A172 (cell line): ENCODE results near the gene MET. TPM values are rescaled to one million over a fixed set of nuclear protein-coding genes. Genes with fewer than 3 reads are reported as not detected.
"Not testable (repeated sequence)": the region's sequence is repeated elsewhere in the genome, so short reads cannot be mapped to it uniquely, and the experiment has no call there.

Experiments used
- DNase-seq: peaks from one replicate; pipeline ENCODE4 v3.0.0-alpha.2; 2015; ENCODE audit warnings: low spot score
- total RNA-seq: library from RNA; depleted of rRNA; stranded (reverse); fragments of >200 nt; shearing (Covaris generic); gene quantifications from 2 replicates; pipeline ENCODE4 v1.2.3, GENCODE V29; 2014; rRNA removed

Gene MET
- 118 and 144 TPM in 2 replicates for total RNA-seq

DNA sequence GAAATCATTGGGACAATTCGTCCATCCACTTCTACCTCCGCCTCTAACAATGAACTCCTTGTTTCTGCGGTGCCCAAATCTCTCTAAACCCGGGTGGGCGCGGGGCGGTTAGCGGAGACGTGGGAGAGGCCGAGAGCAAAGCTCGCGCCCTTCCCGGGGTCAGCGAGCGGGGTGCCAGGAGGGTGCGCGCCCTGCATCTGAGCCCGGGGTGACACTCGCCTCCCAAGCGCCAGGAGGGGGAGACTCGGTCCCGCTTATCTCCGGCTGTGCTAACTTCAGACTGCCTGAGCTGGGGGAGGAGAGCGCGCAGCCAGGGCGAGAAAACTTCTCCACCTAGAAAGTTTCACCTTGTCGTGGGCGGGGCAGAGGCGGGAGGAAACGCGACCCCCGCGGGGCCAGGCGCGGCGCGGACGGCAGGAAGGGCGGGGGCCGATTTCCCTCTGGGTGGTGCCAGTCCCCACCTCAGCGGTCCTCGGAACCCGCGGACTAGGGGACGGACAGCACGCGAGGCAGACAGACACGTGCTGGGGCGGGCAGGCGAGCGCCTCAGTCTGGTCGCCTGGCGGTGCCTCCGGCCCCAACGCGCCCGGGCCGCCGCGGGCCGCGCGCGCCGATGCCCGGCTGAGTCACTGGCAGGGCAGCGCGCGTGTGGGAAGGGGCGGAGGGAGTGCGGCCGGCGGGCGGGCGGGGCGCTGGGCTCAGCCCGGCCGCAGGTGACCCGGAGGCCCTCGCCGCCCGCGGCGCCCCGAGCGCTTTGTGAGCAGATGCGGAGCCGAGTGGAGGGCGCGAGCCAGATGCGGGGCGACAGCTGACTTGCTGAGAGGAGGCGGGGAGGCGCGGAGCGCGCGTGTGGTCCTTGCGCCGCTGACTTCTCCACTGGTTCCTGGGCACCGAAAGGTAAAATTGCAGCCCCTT lies at the start of gene MET:
MET (plus strand) TSS at position 516 of the 915 bp plus-strand sequence. CDS start 26,889 bp downstream, outside the sequence.
- DNase-seq = peak; percentile 88

DNA sequence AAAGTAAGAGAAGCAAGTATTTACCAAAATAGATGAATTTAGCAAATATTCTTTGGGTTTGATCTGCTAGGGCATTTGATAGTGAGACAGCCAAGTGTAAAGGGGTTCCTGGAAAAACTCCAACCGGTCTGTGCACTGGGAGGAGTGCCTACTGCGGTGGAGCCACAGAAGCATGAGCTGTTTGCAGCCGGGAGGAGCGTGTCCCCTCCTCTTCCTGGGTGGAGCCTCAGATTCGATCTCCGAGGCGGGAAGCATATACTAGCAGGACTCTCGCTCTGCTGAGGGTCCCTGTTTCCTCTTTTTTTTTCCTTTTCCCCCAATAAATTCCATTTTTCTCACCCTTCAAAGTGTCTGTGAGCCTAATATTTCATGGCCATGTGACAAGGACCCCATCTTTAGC lies 45.1 kb upstream of the MET start:
- no peak for DNase-seq

GRCh38 chr7:116629051-116629463 lies 42.9 kb upstream of the MET start:
- no peak for DNase-seq

GRCh38 chr7:116630357-116630756 lies 41.6 kb upstream of the MET start:
- DNase-seq = no peak

- peak; percentile 84 for DNase-seq
Observed at GRCh38 chr7:116630932-116631671, 40.9 kb upstream of the MET start.

DNA sequence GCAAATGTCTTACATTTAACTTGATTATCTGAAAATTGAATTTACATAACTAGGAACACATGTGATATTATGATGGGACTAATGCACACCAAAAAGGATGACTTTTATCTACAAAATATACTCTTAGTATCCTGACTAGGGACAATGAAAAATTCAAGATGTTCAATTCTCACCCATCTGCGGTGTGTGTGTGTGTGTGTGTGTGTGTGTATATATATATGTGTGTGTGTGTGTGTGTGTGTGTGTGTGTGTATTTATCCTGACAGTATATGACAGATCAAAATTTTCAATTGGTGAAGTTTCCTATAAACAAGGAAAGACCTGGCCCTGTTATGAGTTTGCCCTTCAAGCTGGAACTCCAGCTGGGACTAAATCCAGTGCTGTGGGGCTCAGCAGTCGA lies 40.3 kb upstream of the MET start:
- DNase-seq = no peak

DNA sequence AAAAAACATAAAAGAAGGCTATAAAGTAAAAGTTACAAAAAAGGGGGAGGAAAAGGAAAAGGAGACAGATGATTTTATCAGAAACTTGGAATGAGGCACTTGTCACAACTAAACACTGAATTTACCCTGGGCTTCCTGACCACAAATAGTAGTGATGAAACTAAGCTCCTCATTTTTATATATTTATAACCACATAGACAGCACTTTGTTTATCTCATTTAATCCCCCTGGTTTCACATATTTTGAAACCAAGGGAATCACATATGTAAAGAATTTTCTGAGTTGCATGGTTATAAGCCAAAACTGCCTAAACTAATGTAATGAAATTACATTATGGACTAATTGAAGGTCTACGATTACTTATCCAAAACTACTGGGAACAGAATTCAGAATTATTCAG lies 39.6 kb upstream of the MET start:
- DNase-seq = no peak

DNA sequence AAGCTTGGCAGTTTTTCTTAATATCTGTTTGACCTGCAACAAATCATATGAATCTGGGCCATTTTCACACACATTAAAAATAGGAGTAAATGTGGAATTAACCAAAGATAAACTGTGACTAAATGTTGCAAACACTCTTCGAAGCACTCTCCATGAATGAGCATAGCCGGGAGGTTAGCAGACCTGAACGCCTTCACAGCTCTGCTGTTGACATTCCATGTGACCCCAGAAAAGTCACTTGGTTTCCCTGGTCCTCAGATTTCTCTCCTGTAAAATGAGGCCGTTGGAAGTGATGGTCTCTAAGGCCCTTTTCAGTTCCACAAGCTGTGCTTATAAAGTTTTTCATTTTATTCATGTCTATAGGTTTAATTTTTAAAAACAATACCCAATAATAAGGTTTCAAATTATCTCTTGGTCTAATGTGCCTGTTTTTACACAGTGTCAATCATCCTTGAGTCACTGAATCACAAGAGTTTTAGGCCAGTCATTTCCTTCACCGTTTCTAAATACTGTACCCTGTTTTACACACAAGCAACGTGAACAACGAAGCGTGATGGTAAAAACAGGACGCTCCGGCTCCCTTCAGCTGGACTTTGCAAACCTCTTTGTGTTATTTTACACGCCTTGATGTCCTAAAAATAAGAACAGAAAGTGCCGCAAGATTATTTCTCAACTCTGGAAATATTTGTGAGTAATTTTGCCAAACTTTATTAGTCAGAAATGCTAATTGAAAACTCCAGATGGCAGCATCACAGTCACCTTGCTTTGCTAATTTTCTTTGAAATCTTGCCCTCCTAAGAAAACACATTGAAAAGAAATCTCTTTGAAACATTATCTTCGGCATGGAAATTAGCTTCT lies 38.6 kb upstream of the MET start:
- peak; percentile 13 for DNase-seq

- no peak for DNase-seq
Observed at GRCh38 chr7:116636997-116637396, 35.0 kb upstream of the MET start.

- not testable (repeated sequence) for DNase-seq
Observed at GRCh38 chr7:116638592-116638991, 33.4 kb upstream of the MET start.

- no peak for DNase-seq
Observed at GRCh38 chr7:116641551-116642153, 30.3 kb upstream of the MET start.

GRCh38 chr7:116643148-116643547 lies 28.8 kb upstream of the MET start:
- DNase-seq = not testable (repeated sequence)

DNA sequence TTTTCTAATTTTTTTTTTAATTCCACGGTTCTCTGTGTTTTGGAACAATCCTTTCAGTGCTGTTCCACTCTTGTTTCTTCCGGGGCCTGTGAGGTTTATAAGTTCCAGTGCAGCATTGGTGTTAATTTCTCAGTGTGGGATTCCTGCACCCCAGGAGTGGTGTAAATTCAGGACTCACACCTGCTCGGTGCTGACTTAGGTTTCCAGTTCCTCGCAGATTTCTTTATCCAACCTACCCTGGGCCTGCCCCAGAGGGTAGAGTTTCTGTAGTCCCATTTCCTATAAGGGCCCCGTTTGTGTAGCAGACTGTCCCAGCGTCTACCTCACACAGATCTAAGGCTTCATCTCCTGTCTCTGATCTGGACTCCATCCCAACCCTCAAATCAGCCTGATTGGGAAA lies 27.4 kb upstream of the MET start:
- no peak for DNase-seq

- no peak for DNase-seq
Observed at GRCh38 chr7:116647290-116647689, 24.7 kb upstream of the MET start.

- no peak for DNase-seq
Observed at GRCh38 chr7:116647861-116648260, 24.1 kb upstream of the MET start.

GRCh38 chr7:116650436-116650835 lies 21.6 kb upstream of the MET start:
- DNase-seq = no peak

DNA sequence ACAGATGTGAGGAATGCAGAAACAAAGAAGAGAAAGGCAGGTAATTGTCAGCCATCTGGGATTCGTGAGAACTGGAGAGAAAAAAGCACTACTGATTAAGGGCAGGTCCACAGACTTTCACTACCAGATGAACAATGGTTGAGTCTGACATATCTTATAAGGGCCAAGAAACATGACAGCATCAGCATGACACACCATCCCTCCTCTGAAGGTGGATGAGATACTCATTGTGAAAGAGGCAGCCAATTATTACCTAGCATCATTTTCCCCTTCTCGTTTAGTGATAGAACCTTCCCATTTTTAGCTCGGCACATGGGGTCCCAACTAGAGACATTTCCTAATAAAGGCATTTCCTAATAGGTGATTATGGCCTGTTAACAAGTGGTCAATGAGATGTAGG lies 19.2 kb upstream of the MET start:
- DNase-seq = peak; percentile 19

DNA sequence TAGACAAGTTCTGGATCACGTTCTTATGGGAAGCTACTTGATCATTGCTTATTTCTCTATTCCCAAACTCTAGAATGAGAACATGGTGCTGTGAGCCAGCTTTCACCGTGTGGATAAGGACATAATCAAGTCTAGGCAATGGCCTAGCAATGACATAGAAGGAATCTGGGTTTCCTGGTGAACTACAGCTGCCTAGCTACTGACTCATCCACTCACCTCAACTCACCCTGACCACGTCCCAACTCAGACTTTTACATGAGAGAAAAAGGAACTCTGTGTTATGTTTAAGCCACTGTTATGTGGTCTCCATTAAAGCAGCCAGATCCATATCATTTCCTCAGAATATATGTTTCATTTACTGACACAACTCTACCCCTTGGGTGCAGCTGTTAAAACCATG lies 18.8 kb upstream of the MET start:
- DNase-seq = peak; percentile 87

DNA sequence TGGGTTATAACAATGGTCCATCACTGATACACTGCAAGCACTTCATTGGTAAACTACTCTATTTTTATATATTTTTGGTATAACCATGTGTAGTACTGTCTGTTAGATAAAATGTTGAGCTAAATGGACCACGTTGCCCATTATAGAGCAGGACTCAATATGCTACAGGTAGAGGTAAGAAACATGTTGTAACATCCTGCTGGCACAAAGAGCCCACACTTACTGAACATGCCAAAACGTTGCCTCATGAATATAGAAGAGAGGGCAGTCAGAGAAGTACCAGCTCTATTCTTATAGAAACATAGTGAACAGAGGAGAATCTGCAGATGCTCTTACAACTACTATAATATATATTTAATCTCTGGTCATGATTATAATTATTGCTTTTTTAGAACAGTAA lies 18.4 kb upstream of the MET start:
- no peak for DNase-seq

GRCh38 chr7:116659248-116659647 lies 12.7 kb upstream of the MET start:
- DNase-seq = not testable (repeated sequence)

DNA sequence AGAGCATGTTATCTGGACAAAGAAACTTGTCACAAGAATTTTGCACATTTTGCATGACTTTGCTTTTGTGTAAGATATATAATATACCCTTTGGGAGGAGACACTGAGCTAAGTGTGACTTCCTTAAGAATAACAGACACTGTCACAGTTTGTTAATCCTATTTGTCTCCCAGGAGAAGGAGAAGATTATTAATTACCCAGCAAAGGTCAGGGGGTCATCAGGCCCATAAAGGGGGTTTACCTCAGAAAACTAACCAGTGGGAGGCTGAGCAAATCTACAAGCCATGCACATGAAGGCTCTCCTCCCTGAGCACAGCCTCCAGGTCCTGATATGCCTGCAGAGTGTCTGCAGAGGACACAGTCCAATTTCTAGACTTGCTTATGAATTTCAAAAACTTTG lies 10.1 kb upstream of the MET start:
- no peak for DNase-seq
